HEK293 (cell line): ENCODE results near the gene AXIN1.

Experiments
- CTCF ChIA-PET: fragments of 350-600 bp; formaldehyde crosslinking; extraction: SDS; loops from one replicate; lab custom pipeline; 2021; ENCODE audit warnings: antibody characterized with exemption; lab: Yijun Ruan, JAX
- POLR2A ChIA-PET: fragments of 300-600 bp; formaldehyde crosslinking; extraction: SDS; loops from one replicate; lab custom pipeline; 2020; ENCODE audit warnings: antibody characterized with exemption, inconsistent platforms; lab: Yijun Ruan, JAX
- H3K27ac ChIP-seq: fragments of 200-500 bp; sonication (Bioruptor generic); 2 replicates; pipeline ENCODE4 v1.5.1; 2014; ENCODE audit warnings: low read depth, low read length, control low read depth, inconsistent platforms; ENCODE audit errors: extremely low read depth
- H3K36me3 ChIP-seq, 2 experiments: fragments of 200-500 bp in 1 of 2; sonication (Bioruptor generic) in 1 of 2; 1 replicate in 1 of 2; 2 replicates in 1 of 2; pipeline ENCODE4 v1.5.1; 2014 to 2017; ENCODE audit warnings: inconsistent platforms in 2 of 2, low read length in 2 of 2; ENCODE audit not compliant: control insufficient read depth in 2 of 2, insufficient read depth in 1 of 2
- H3K4me1 ChIP-seq: fragments of 200-500 bp; sonication (Bioruptor generic); 2 replicates; pipeline ENCODE4 v1.5.1; 2014; ENCODE audit warnings: mild to moderate bottlenecking, low read length, inconsistent platforms; ENCODE audit not compliant: control insufficient read depth, insufficient read depth
- H3K4me3 ChIP-seq: 2 replicates; pipeline ENCODE4 v1.5.1; 2011; ENCODE audit warnings: low read depth, mild to moderate bottlenecking, control low read depth, low read length, moderate library complexity
- H3K9me3 ChIP-seq: fragments of 200-500 bp; sonication (Bioruptor generic); 2 replicates; pipeline ENCODE4 v1.5.1; 2014; ENCODE audit warnings: low read depth, low read length, inconsistent platforms; ENCODE audit not compliant: control insufficient read depth, insufficient read depth
- BCL11A ChIP-seq: fragments of 450-650 bp; formaldehyde crosslinking; IDR thresholded peaks from 2 replicates; pipeline ENCODE4 v1.5.1; 2016; ENCODE audit warnings: low read depth, missing biosample characterization, missing genetic modification characterization
- BCL6B ChIP-seq: fragments of 450-650 bp; formaldehyde crosslinking; IDR thresholded peaks from 2 replicates; pipeline ENCODE4 v1.5.1; 2017; ENCODE audit warnings: missing biosample characterization, missing genetic modification characterization
- HOXA7 ChIP-seq: sonication (generic); formaldehyde crosslinking; IDR thresholded peaks from 2 replicates; pipeline ENCODE4 v1.8.1; 2022; ENCODE audit warnings: missing genetic modification reagents, borderline replicate concordance
- HOXC10 ChIP-seq: sonication (generic); formaldehyde crosslinking; IDR thresholded peaks from 2 replicates; pipeline ENCODE4 v1.8.1; 2023; ENCODE audit warnings: mild to moderate bottlenecking, missing genetic modification reagents
- HOXD13 ChIP-seq: sonication (generic); formaldehyde crosslinking; IDR thresholded peaks from 2 replicates; pipeline ENCODE4 v1.8.0; 2022; ENCODE audit warnings: missing genetic modification reagents, borderline replicate concordance
- KLF8 ChIP-seq: fragments of 450-650 bp; formaldehyde crosslinking; IDR thresholded peaks from 2 replicates; pipeline ENCODE4 v1.5.1; 2016; ENCODE audit warnings: missing biosample characterization, missing genetic modification characterization
- PRDM1 ChIP-seq: fragments of 450-650 bp; formaldehyde crosslinking; IDR thresholded peaks from 2 replicates; pipeline ENCODE4; 2016; ENCODE audit warnings: missing biosample characterization, missing genetic modification characterization
- YY1 ChIP-seq: fragments of 450-650 bp; formaldehyde crosslinking; IDR thresholded peaks from 2 replicates; pipeline ENCODE4 v1.5.1; 2018; ENCODE audit warnings: missing biosample characterization, missing genetic modification characterization
- ZFP37 ChIP-seq: fragments of 450-650 bp; formaldehyde crosslinking; IDR thresholded peaks from 2 replicates; pipeline ENCODE4 v1.5.1; 2016; ENCODE audit warnings: missing biosample characterization, missing genetic modification characterization
- ZIC2 ChIP-seq: fragments of 450-650 bp; formaldehyde crosslinking; IDR thresholded peaks from 2 replicates; pipeline ENCODE4 v1.5.1; 2016; ENCODE audit warnings: missing biosample characterization, missing genetic modification characterization
- ZNF157 ChIP-seq: fragments of 450-650 bp; formaldehyde crosslinking; IDR thresholded peaks from 2 replicates; pipeline ENCODE4 v1.5.1; 2016; ENCODE audit warnings: missing biosample characterization, missing genetic modification characterization
- ZNF2 ChIP-seq: fragments of 450-650 bp; formaldehyde crosslinking; IDR thresholded peaks from 2 replicates; pipeline ENCODE4 v1.5.1; 2016; ENCODE audit warnings: missing biosample characterization, missing genetic modification characterization
- ZNF214 ChIP-seq: fragments of 450-650 bp; formaldehyde crosslinking; IDR thresholded peaks from 2 replicates; pipeline ENCODE4 v1.5.1; 2017; ENCODE audit warnings: missing biosample characterization, mild to moderate bottlenecking, missing genetic modification characterization, borderline replicate concordance
- ZNF221 ChIP-seq: fragments of 450-650 bp; formaldehyde crosslinking; IDR thresholded peaks from 2 replicates; pipeline ENCODE4 v1.5.1; 2017; ENCODE audit warnings: missing biosample characterization, missing genetic modification characterization, borderline replicate concordance
- ZNF362 ChIP-seq: fragments of 450-650 bp; formaldehyde crosslinking; IDR thresholded peaks from 2 replicates; pipeline ENCODE4 v1.5.1; 2016; ENCODE audit warnings: missing biosample characterization, missing genetic modification characterization
- ZNF391 ChIP-seq: fragments of 450-650 bp; formaldehyde crosslinking; IDR thresholded peaks from 2 replicates; pipeline ENCODE4 v1.5.1; 2016; ENCODE audit warnings: low read depth, missing biosample characterization, missing genetic modification characterization, borderline replicate concordance
- ZNF560 ChIP-seq: fragments of 450-650 bp; formaldehyde crosslinking; IDR thresholded peaks from 2 replicates; pipeline ENCODE4 v1.5.1; 2017; ENCODE audit warnings: missing biosample characterization, missing genetic modification characterization, borderline replicate concordance
- ZNF624 ChIP-seq: fragments of 450-650 bp; formaldehyde crosslinking; IDR thresholded peaks from 2 replicates; pipeline ENCODE4 v1.5.1; 2017; ENCODE audit warnings: missing biosample characterization, missing genetic modification characterization
- ZNF658 ChIP-seq: fragments of 450-650 bp; formaldehyde crosslinking; IDR thresholded peaks from 2 replicates; pipeline ENCODE4; 2016; ENCODE audit warnings: missing biosample characterization, missing genetic modification characterization
- ZNF670 ChIP-seq: fragments of 450-650 bp; formaldehyde crosslinking; IDR thresholded peaks from 2 replicates; pipeline ENCODE4 v1.5.1; 2016; ENCODE audit warnings: missing biosample characterization, missing genetic modification characterization, low read depth
- ZNF768 ChIP-seq: fragments of 450-650 bp; formaldehyde crosslinking; IDR thresholded peaks from 2 replicates; pipeline ENCODE4 v1.5.1; 2018; ENCODE audit warnings: missing biosample characterization, mild to moderate bottlenecking, missing genetic modification characterization
- ZSCAN18 ChIP-seq: fragments of 450-650 bp; formaldehyde crosslinking; IDR thresholded peaks from 2 replicates; pipeline ENCODE4 v1.5.1; 2016; ENCODE audit warnings: missing biosample characterization, missing genetic modification characterization
- ZSCAN30 ChIP-seq: fragments of 450-650 bp; IDR thresholded peaks from 2 replicates; pipeline ENCODE4 v1.5.1; 2018; ENCODE audit warnings: missing biosample characterization, mild to moderate bottlenecking, missing genetic modification characterization, moderate library complexity

AXIN1 gene

GRCh38 chr16:255183-255582 lies 97.3 kb downstream of the AXIN1 start:
- Histone ChIP-seq H3K27ac (no peak overlapping the region), H3K4me3 (no peak overlapping the region), H3K9me3 (no peaks in the 10 kb centered on the region), H3K36me3 (peaks cover 5 to 40% of the 10 kb centered on the region in 2 experiments; a peak in 2 of 3 replicates), H3K4me1 (no peaks in the 10 kb centered on the region)
- no peak for TF ChIP-seq ZFP37 (tag by site-specific recombination)
- no peak for TF ChIP-seq ZNF2 (tag by site-specific recombination)
- TF ChIP-seq ZNF624 (tag by site-specific recombination): no peak
- no peak for TF ChIP-seq ZNF391 (tag by site-specific recombination)
- TF ChIP-seq PRDM1 (tag by site-specific recombination): no peak
- TF ChIP-seq HOXD13: no peak
- POLR2A ChIA-PET: interaction anchor here (0.6 kb wide), 1 partner anchor 23 kb away, joined by 3 read pairs; no protein-coding TSS in a partner anchor
- CTCF ChIA-PET: interaction anchor here (1.1 kb wide), 1 partner anchor 107 kb away, joined by 3 read pairs; no protein-coding TSS in a partner anchor

GRCh38 chr16:254461-254860 lies 98.1 kb downstream of the AXIN1 start:
- CTCF ChIA-PET: interaction anchor here (1.0 kb wide), 1 partner anchor 8 kb away, joined by 3 read pairs; no protein-coding TSS in a partner anchor
- no peak for TF ChIP-seq HOXC10 (CRISPR knock-in tag)
- no peak for TF ChIP-seq ZNF157 (tag by site-specific recombination)
- no peak for TF ChIP-seq ZNF768 (tag by site-specific recombination)
- TF ChIP-seq BCL11A (tag by site-specific recombination): no peak
- TF ChIP-seq ZSCAN18 (tag by site-specific recombination): no peak
- TF ChIP-seq ZNF362 (tag by site-specific recombination): no peak
- TF ChIP-seq ZNF214 (tag by site-specific recombination): no peak
- no peak for TF ChIP-seq ZSCAN30 (tag by site-specific recombination)
- no peak for TF ChIP-seq PRDM1 (tag by site-specific recombination)
- TF ChIP-seq BCL6B: no peak
- TF ChIP-seq YY1 (tag by site-specific recombination): no peak
- no peak for TF ChIP-seq HOXA7 (CRISPR knock-in tag)
- no peak for TF ChIP-seq ZNF221 (tag by site-specific recombination)
- TF ChIP-seq KLF8 (tag by site-specific recombination): no peak
- no peak for TF ChIP-seq ZNF2 (tag by site-specific recombination)
- no peak for TF ChIP-seq ZNF560
- TF ChIP-seq ZIC2: no peak
- TF ChIP-seq ZNF670 (tag by site-specific recombination): no peak
- no peak for TF ChIP-seq ZNF658
- TF ChIP-seq, all 188 proteins: peak for 0
- POLR2A ChIA-PET: interaction anchor here (1.1 kb wide), 1 partner anchor 19 kb away, joined by 4 read pairs; the partner anchor contains the start of gene FAM234A
- Histone ChIP-seq H3K36me3 (peaks cover 5 to 34% of the 10 kb centered on the region in 2 experiments; a peak in 2 of 3 replicates), H3K9me3 (no peaks in the 10 kb centered on the region), H3K27ac (no peak overlapping the region), H3K4me1 (no peaks in the 10 kb centered on the region), H3K4me3 (no peak overlapping the region)
